Measurements from ENCODE around the gene HTT-AS. TPM values are rescaled to one million over a fixed set of nuclear protein-coding genes. Genes with fewer than 3 reads are reported as not detected.

The HTT-AS gene
- total RNA-seq, 1 donor from 2014 or later = not detected

DNA sequence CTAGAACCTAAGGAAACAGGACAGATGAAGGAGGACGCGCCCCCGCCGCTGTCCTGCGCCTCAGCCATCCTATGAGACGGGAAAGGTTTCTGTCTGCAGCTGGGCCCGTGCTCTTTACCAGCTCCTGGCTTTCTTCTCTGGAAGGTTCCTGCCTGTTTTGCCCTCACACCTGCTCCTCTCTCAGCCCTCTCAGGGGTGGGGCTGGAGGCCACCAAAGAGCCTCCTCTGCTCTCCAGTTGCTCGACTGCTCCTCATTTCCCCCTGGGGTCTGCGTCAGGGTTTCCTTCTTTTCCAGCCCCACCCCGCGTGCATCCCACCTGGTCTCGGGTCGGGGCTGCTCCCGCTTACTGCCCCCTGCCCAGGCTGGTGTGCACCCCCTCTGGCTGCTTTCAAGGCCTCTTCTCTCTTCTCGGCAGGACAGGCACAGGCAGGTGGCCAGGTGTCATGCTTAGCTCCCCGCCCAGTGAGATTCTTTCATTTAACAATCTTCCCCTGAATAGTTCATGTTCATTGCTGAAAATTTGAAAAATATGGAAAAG lies 4.6 kb downstream of the HTT-AS start:
- no peak for TF ChIP-seq CTCF (conservative IDR thresholded peaks at IDR 0.05; ENCODE audit: low read depth, low read length)
- no peak overlapping the region for H3K4me3 ChIP-seq (ENCODE audit: low read depth, low read length)
- DNase-seq (ENCODE audit: low read depth) = no peak

- no peak overlapping the region for H3K4me3 ChIP-seq (ENCODE audit: low read depth, low read length)
- DNase-seq (ENCODE audit: low read depth) = no peak
These were observed 6.8 kb downstream of the HTT-AS start for GRCh38 chr4:3067473-3068001.

GRCh38 chr4:3066836-3067400 lies 7.4 kb downstream of the HTT-AS start:
- no peak for TF ChIP-seq CTCF (conservative IDR thresholded peaks at IDR 0.05; ENCODE audit: low read depth, low read length)
- H3K4me3 ChIP-seq (ENCODE audit: low read depth, low read length) = no peak overlapping the region
- no peak for DNase-seq (ENCODE audit: low read depth)

More at GRCh38 chr4:3067473-3068001, 6.8 kb downstream of the HTT-AS start:
- no peak for TF ChIP-seq CTCF (conservative IDR thresholded peaks at IDR 0.05; ENCODE audit: low read depth, low read length)

- no peak overlapping the region for H3K4me3 ChIP-seq (ENCODE audit: low read depth, low read length)
- no peak for TF ChIP-seq CTCF (conservative IDR thresholded peaks at IDR 0.05; ENCODE audit: low read depth, low read length)
- no peak for DNase-seq (ENCODE audit: low read depth)
These were observed 8.8 kb downstream of the HTT-AS start for GRCh38 chr4:3065551-3065950.

DNA sequence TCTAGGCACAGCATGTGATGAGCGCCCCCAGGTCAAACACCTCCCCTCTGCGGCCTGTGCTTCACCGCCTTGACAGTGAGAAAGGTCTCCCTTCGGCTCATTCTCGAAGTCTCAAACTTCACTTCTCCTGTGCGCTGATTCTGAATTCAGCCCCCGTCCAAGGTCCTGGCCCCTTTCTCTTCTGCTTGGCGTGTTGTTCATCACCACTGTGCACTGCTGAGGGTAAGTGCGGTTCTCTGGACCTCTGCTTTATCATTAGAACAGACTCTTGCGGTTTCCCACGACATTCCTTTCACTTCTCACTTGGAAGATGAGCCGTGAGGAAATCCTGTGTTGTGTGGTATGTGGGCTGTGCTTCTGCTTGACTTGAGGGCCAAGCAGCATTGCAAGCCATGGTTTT lies 11.9 kb downstream of the HTT-AS start:
- no peak overlapping the region for H3K4me3 ChIP-seq (ENCODE audit: low read depth, low read length)
- TF ChIP-seq CTCF (conservative IDR thresholded peaks at IDR 0.05; ENCODE audit: low read depth, low read length) = no peak
- DNase-seq (ENCODE audit: low read depth) = no peak

DNA sequence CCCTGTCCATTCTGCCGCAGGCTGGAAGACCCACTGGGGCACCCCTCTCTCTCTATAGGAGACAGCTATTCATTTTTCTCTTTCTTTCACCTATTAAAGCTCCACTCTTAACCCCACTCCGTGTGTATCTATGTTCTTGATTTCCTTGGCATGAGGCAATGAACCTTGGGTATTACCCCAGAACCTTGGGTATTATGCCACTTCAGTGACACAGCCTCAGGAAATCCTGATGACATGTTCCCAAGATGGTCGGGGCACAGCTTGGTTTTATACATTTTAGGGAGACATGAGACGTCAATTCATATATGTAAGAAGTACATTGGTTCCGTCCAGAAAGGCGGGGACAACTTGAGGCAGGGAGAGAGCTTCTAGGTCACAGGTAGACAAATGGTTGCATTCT lies 13.4 kb downstream of the HTT-AS start:
- DNase-seq (ENCODE audit: low read depth) = no peak
- H3K4me3 ChIP-seq (ENCODE audit: low read depth, low read length) = no peak overlapping the region
- no peak for TF ChIP-seq CTCF (conservative IDR thresholded peaks at IDR 0.05; ENCODE audit: low read depth, low read length)

DNA sequence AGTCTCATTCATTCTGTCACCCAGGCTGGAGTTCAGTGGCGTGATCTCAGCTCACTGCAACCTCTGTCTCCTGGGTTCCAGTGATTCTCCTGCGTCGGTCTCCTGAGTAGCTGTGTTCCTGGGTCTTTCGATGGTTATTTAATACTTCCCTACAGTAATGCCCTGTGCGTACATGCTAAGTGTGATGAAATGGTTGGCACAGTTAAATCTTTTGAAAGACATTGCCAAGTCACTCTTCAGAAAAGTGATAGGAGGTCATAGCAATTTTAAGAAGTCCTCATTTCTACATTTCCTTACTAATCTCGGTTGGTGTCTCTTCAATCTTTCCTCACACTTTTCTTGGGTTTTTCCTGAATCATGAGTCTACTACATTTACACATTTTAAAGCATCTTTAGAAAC lies 14.4 kb downstream of the HTT-AS start:
- no peak for TF ChIP-seq CTCF (conservative IDR thresholded peaks at IDR 0.05; ENCODE audit: low read depth, low read length)
- no peak overlapping the region for H3K4me3 ChIP-seq (ENCODE audit: low read depth, low read length)
- DNase-seq (ENCODE audit: low read depth) = no peak

All from epithelial cell of proximal tubule (primary cell).